H1 (cell line): ENCODE results near the gene SEPTIN5. TPM values are rescaled to one million over a fixed set of nuclear protein-coding genes. Genes with fewer than 3 reads are reported as not detected.

ENCODE experiments used
- CHD2 ChIP-seq: IDR thresholded peaks from 2 replicates; pipeline ENCODE4 v1.6.1; 2012; ENCODE audit warnings: low read length, improper control_type of control experiment
- EP300 ChIP-seq, 2 experiments: IDR thresholded peaks; 1 replicate in 1 of 2; 2 replicates in 1 of 2; pipeline ENCODE4 v1.6.1; 2011 to 2012; ENCODE audit warnings: low read depth in 2 of 2, low read length in 2 of 2, mild to moderate bottlenecking in 2 of 2, borderline replicate concordance in 1 of 2, inconsistent platforms in 1 of 2, moderate library complexity in 1 of 2
- KDM1A ChIP-seq: fragments of 200-600, 300-600 bp; sonication (generic); IDR thresholded peaks from 2 replicates; pipeline ENCODE4 v1.7.1; 2016; ENCODE audit warnings: mild to moderate bottlenecking, low read length, borderline replicate concordance
- TCF12 ChIP-seq: IDR thresholded peaks from 2 replicates; pipeline ENCODE4 v1.6.1; 2011; ENCODE audit warnings: low read depth, mild to moderate bottlenecking, low read length
- polyA plus RNA-seq, 7 experiments: library from polyadenylated mRNA; depleted of rRNA in 3 of 7; stranded (reverse) in 5 of 7; unstranded in 2 of 7; fragments of >200 nt in 5 of 7; fragments of 200-250 nt in 2 of 7; gene quantifications; 1 replicate in 5 of 7; 2 replicates in 1 of 7; 4 replicates in 1 of 7; pipeline versions ENCODE4 v1.2.1 to v1.2.3, GENCODE V29; 2011 to 2013; ENCODE audit warnings: missing spikeins in 2 of 7, mixed read lengths in 2 of 7
- total RNA-seq: library from RNA; stranded (reverse); fragmentation: NEBNext Ultra II Directional; extraction: Animal tissue kit (Norgen Biotek cat#: 25700); gene quantifications from 2 replicates; pipeline ENCODE4 v1.2.1, GENCODE V29; 2021

Gene SEPTIN5
- total and polyA plus RNA-seq, 2 of the 8 experiments (the other 6 are each of a cell fraction or from before 2014, with no cell fraction given) = 6.0 to 8.6 TPM

- TF ChIP-seq KDM1A = no peak
- TF ChIP-seq CHD2 = no peak
- TF ChIP-seq EP300 (IDR thresholded peaks at IDR 0.05; ENCODE audit: borderline replicate concordance in 1 of 2, low read depth in 2 of 2, low read length in 2 of 2) = no peak
- TF ChIP-seq TCF12 = no peak
Measured at GRCh38 chr22:19730655-19731360, 16.5 kb downstream of the SEPTIN5 start (continued).
